OCI-LY1 (cell line): ENCODE results near the gene TMX1.

Experiments used
- H2AFZ ChIP-seq: fragments of 200-600 bp; sonication (generic), shearing (Covaris generic); 2 replicates; pipeline ENCODE4 v1.6.0; 2014; ENCODE audit warnings: antibody characterized with exemption, mild to moderate bottlenecking, low read length
- H3F3A ChIP-seq: fragments of 200-600 bp; sonication (generic), shearing (Covaris generic); 2 replicates; pipeline ENCODE4 v1.6.0; 2014; ENCODE audit warnings: mild to moderate bottlenecking, antibody characterized with exemption, low read length, moderate library complexity; ENCODE audit not compliant: insufficient read depth
- H3K27ac ChIP-seq: fragments of 200-600 bp; sonication (generic); 2 replicates; pipeline ENCODE4 v1.5.1; 2014; ENCODE audit warnings: low read length, mixed run types, mild to moderate bottlenecking, low read depth; ENCODE audit not compliant: poor library complexity, severe bottlenecking
- H3K27me3 ChIP-seq: fragments of 200-600 bp; sonication (generic); 2 replicates; pipeline ENCODE4 v1.6.0; 2014; ENCODE audit warnings: antibody characterized with exemption, mild to moderate bottlenecking, low read length, moderate library complexity; ENCODE audit not compliant: insufficient read depth
- H3K36me3 ChIP-seq: fragments of 200-600 bp; sonication (generic); 2 replicates; pipeline ENCODE4 v1.6.1; 2014; ENCODE audit warnings: mild to moderate bottlenecking, antibody characterized with exemption, low read length, moderate library complexity, mixed read lengths; ENCODE audit not compliant: insufficient read depth
- H3K4me1 ChIP-seq: fragments of 200-600 bp; sonication (generic); 2 replicates; pipeline ENCODE4 v1.5.1; 2014; ENCODE audit warnings: mild to moderate bottlenecking, low read length, moderate library complexity; ENCODE audit not compliant: insufficient read depth, severe bottlenecking
- H3K4me2 ChIP-seq: fragments of 200-600 bp; sonication (generic), shearing (Covaris generic); 2 replicates; pipeline ENCODE4 v1.6.1; 2014; ENCODE audit warnings: low read length
- H3K4me3 ChIP-seq: fragments of 200-600 bp; sonication (generic); 2 replicates; pipeline ENCODE4 v1.5.1; 2014; ENCODE audit warnings: low read length, low read depth, mild to moderate bottlenecking, mixed read lengths; ENCODE audit not compliant: poor library complexity, severe bottlenecking
- H3K79me2 ChIP-seq: fragments of 200-600 bp; shearing (Covaris generic); 2 replicates; pipeline ENCODE4 v1.6.1; 2016; ENCODE audit warnings: mixed run types, low read length, mixed read lengths; ENCODE audit not compliant: insufficient read depth
- H3K9ac ChIP-seq: fragments of 200-600 bp; sonication (generic), shearing (Covaris generic); 2 replicates; pipeline ENCODE4 v1.6.1; 2014; ENCODE audit warnings: mild to moderate bottlenecking, low read length, mixed read lengths
- H3K9me2 ChIP-seq: fragments of 200-600 bp; sonication (generic), shearing (Covaris generic); 2 replicates; pipeline ENCODE4 v1.6.1; 2014; ENCODE audit warnings: low read depth, mild to moderate bottlenecking, low read length, mixed read lengths
- H3K9me3 ChIP-seq: fragments of 200-600 bp; shearing (Covaris generic); 2 replicates; pipeline ENCODE4 v1.6.1; 2014; ENCODE audit warnings: low read length, mixed read lengths
- H4K20me1 ChIP-seq: fragments of 200-600 bp; sonication (generic), shearing (Covaris generic); 2 replicates; pipeline ENCODE4 v1.6.0; 2016; ENCODE audit warnings: mild to moderate bottlenecking, low read length; ENCODE audit not compliant: insufficient read depth
- EZH2 ChIP-seq: fragments of 200-600 bp; sonication (generic), shearing (Covaris generic); IDR thresholded peaks from 2 replicates; pipeline ENCODE4 v1.8.0; 2017; ENCODE audit warnings: borderline replicate concordance, mixed run types, mild to moderate bottlenecking, antibody characterized with exemption, low read length, moderate library complexity, mixed read lengths
- TF ChIP-seq, protein P1 (sequence below): fragments of 200-600 bp; sonication (generic), shearing (Covaris generic); IDR thresholded peaks from 2 replicates; pipeline ENCODE4 v1.5.1; 2017; ENCODE audit warnings: mild to moderate bottlenecking, antibody characterized with exemption, low read length, moderate library complexity, mixed read lengths

TMX1 gene

DNA sequence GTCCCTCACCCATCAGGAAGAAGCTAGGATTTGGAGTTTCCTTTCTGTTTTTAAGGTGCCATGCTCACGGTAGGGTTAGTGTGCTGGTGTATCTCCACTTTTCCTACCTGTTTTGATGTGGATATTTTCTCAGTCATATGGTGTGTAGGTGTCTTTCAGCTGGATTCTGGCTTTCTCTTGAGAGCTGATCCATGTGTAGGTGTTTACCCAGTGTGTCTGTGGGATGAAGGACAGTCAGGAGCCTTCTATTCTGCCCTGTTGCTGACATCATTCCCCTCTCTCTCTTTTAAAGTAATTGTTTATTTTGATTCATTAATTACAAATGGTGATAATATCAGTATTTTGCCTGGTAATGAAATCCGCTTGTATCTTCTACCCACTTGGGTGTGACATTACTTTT, 22.8 kb downstream of the TMX1 start:
- H3K79me2 ChIP-seq = no peaks in the 10 kb centered on the region
- peaks cover 29% of the 10 kb centered on the region for H3K36me3 ChIP-seq
- no peaks in the 10 kb centered on the region for H4K20me1 ChIP-seq
- no peak overlapping the region for H2AFZ ChIP-seq
- H3K4me1 ChIP-seq = no peaks in the 10 kb centered on the region
- no peaks in the 10 kb centered on the region for H3K9me2 ChIP-seq
- no peaks in the 10 kb centered on the region for H3F3A ChIP-seq
- no peaks in the 10 kb centered on the region for H3K27me3 ChIP-seq
- no peak overlapping the region for H3K27ac ChIP-seq
- no peak overlapping the region for H3K4me3 ChIP-seq
- H3K9ac ChIP-seq = no peak overlapping the region
- TF ChIP-seq EZH2 = no peak
- TF ChIP-seq, protein P1, sequence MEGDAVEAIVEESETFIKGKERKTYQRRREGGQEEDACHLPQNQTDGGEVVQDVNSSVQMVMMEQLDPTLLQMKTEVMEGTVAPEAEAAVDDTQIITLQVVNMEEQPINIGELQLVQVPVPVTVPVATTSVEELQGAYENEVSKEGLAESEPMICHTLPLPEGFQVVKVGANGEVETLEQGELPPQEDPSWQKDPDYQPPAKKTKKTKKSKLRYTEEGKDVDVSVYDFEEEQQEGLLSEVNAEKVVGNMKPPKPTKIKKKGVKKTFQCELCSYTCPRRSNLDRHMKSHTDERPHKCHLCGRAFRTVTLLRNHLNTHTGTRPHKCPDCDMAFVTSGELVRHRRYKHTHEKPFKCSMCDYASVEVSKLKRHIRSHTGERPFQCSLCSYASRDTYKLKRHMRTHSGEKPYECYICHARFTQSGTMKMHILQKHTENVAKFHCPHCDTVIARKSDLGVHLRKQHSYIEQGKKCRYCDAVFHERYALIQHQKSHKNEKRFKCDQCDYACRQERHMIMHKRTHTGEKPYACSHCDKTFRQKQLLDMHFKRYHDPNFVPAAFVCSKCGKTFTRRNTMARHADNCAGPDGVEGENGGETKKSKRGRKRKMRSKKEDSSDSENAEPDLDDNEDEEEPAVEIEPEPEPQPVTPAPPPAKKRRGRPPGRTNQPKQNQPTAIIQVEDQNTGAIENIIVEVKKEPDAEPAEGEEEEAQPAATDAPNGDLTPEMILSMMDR = no peak
- H3K9me3 ChIP-seq = no peaks in the 10 kb centered on the region
- no peak overlapping the region for H3K4me2 ChIP-seq

DNA sequence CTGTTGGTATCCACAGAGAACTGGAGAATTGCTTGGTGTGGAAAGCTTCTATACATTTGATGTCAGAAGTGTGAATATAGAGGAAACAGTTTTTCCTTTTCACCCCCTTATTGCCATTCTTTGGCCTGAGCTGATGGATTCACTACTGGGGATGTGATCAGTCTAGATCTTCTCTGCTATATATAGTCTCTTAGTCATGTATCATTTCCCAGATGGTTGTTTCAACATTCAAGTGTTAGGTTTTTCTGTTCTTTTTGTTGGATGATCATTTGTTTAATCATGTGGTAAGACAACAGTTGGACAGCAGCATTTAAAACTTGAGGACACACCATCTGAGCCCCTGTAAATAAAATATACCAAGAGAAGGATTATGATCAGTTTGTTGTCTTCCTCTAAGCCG, 29.6 kb downstream of the TMX1 start:
- H3F3A ChIP-seq = no peaks in the 10 kb centered on the region

DNA sequence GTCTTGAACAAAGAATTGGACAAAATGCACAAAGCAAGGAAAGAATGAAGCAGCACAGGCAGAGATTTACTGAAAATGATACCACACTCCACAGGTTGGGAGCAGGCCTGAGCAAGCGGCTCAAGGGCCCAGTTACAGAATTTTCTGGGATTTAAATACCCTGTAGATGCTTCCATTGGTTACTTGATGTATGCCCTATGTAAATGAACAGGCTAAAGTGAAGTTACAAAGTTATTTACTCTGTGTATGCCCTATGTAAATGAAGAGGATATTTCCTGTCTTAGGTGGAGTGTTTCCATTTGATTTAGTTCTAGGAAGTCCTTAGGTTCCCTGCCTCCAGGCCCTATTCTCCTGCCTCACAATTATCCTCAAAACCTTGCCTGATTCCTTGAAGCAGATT, 36.6 kb downstream of the TMX1 start:
- peaks cover 8% of the 10 kb centered on the region; the same call in 1 of the 2 replicates for H3K36me3 ChIP-seq
- no peak overlapping the region for H3K4me3 ChIP-seq
- no peaks in the 10 kb centered on the region for H3K27me3 ChIP-seq
- H3K9me3 ChIP-seq = no peaks in the 10 kb centered on the region
- no peak overlapping the region for H2AFZ ChIP-seq
- no peaks in the 10 kb centered on the region; the same call in 1 of the 2 replicates for H3F3A ChIP-seq
- H3K27ac ChIP-seq = no peak overlapping the region
- H3K4me2 ChIP-seq = no peak overlapping the region
- H3K9ac ChIP-seq = no peak overlapping the region
- H3K79me2 ChIP-seq = no peaks in the 10 kb centered on the region
- no peaks in the 10 kb centered on the region for H3K4me1 ChIP-seq
- H4K20me1 ChIP-seq = no peaks in the 10 kb centered on the region
- H3K9me2 ChIP-seq = no peaks in the 10 kb centered on the region
- TF ChIP-seq EZH2 = no peak
- TF ChIP-seq, protein P1 = no peak

More for the DNA sequence above, 29.6 kb downstream of the TMX1 start:
- Histone ChIP-seq H3K36me3 (no peaks in the 10 kb centered on the region; the same call in 1 of the 2 replicates), H3K4me1 (no peaks in the 10 kb centered on the region), H3K9ac (no peak overlapping the region), H3K79me2 (no peaks in the 10 kb centered on the region), H3K27ac (no peak overlapping the region), H3K4me3 (no peak overlapping the region), H3K4me2 (no peak overlapping the region), H4K20me1 (no peaks in the 10 kb centered on the region), H2AFZ (no peak overlapping the region), H3K9me2 (no peaks in the 10 kb centered on the region), H3K9me3 (no peaks in the 10 kb centered on the region), H3K27me3 (no peaks in the 10 kb centered on the region)
- TF ChIP-seq, protein P1 = no peak
- TF ChIP-seq EZH2 = no peak
